Type B pancreatic cell (in vitro differentiated cells): ENCODE results near the gene EME1. TPM values are rescaled to one million over a fixed set of nuclear protein-coding genes. Genes with fewer than 3 reads are reported as not detected.

Source experiments
- DNase-seq: peaks from one replicate; pipeline ENCODE4 v3.0.0; 2021; ENCODE audit warnings: mixed read lengths; ENCODE audit not compliant: unreplicated experiment; ENCODE audit errors: extremely low spot score
- H3K27ac Mint-ChIP-seq: 2 replicates; pipeline ENCODE4 v1.8.0; 2021; ENCODE audit warnings: mild to moderate bottlenecking, mixed read lengths
- H3K27me3 Mint-ChIP-seq: 2 replicates; pipeline ENCODE4 v1.8.0; 2021; ENCODE audit warnings: mixed read lengths
- H3K36me3 Mint-ChIP-seq: 2 replicates; pipeline ENCODE4 v1.8.0; 2021; ENCODE audit warnings: mixed read lengths
- H3K4me1 Mint-ChIP-seq: one replicate; pipeline ENCODE4 v1.8.0; 2021; ENCODE audit warnings: mixed read lengths; ENCODE audit not compliant: unreplicated experiment
- H3K4me3 Mint-ChIP-seq: 2 replicates; pipeline ENCODE4 v1.8.0; 2021; ENCODE audit warnings: mild to moderate bottlenecking, mixed read lengths
- H3K9me3 Mint-ChIP-seq: 2 replicates; pipeline ENCODE4 v1.8.0; 2021; ENCODE audit warnings: mixed read lengths
- total RNA-seq: library from RNA; stranded (reverse); gene quantifications from 2 replicates; pipeline ENCODE4 v1.2.1, GENCODE V29; 2021; ENCODE audit warnings: low replicate concordance
- TF ChIP-seq, protein P1 (sequence below): fragments of 200-600 bp; sonication (generic); conservative IDR thresholded peaks from 2 replicates; pipeline ENCODE4 v1.5.0; 2021; ENCODE audit warnings: antibody characterized with exemption, mild to moderate bottlenecking

The EME1 gene
- total RNA-seq, 1 donor from 2014 or later = 18.7 TPM

DNA sequence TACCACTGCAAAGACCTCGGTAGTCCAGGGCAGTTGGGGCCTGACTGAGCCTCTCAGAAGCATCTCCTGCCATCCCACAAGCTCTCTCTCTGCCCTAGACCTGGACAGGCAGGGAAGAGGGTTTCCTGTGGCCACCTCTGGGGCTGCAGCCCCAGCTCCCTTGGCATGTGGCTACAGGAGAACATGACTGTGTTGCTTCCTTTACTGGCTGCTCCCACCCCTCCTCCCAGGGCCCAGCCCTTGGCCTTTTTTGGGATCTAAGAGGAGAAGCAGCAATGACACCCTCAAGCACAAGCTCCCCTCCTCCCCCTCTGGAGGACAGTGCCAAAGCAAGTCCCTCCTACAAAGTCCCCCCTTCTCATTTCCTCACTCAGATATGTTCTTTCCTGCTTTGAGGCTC is 5.6 kb upstream of the EME1 start:
- H3K4me1 Mint-ChIP-seq = peaks cover 37% of the 10 kb centered on the region
- TF ChIP-seq, protein P1, sequence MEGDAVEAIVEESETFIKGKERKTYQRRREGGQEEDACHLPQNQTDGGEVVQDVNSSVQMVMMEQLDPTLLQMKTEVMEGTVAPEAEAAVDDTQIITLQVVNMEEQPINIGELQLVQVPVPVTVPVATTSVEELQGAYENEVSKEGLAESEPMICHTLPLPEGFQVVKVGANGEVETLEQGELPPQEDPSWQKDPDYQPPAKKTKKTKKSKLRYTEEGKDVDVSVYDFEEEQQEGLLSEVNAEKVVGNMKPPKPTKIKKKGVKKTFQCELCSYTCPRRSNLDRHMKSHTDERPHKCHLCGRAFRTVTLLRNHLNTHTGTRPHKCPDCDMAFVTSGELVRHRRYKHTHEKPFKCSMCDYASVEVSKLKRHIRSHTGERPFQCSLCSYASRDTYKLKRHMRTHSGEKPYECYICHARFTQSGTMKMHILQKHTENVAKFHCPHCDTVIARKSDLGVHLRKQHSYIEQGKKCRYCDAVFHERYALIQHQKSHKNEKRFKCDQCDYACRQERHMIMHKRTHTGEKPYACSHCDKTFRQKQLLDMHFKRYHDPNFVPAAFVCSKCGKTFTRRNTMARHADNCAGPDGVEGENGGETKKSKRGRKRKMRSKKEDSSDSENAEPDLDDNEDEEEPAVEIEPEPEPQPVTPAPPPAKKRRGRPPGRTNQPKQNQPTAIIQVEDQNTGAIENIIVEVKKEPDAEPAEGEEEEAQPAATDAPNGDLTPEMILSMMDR = no peak
- peaks cover 4% of the 10 kb centered on the region for H3K36me3 Mint-ChIP-seq
- no peaks in the 10 kb centered on the region for H3K9me3 Mint-ChIP-seq
- H3K27me3 Mint-ChIP-seq = no peaks in the 10 kb centered on the region
- no peak overlapping the region for H3K27ac Mint-ChIP-seq
- DNase-seq = no peak
- no peak overlapping the region for H3K4me3 Mint-ChIP-seq

- DNase-seq = no peak
- H3K27ac Mint-ChIP-seq = no peak overlapping the region
- peak overlapping the region; percentile 52 for H3K4me3 Mint-ChIP-seq
- H3K27me3 Mint-ChIP-seq = no peaks in the 10 kb centered on the region
- H3K4me1 Mint-ChIP-seq = peaks cover 36% of the 10 kb centered on the region
- no peaks in the 10 kb centered on the region for H3K9me3 Mint-ChIP-seq
- peaks cover 11% of the 10 kb centered on the region for H3K36me3 Mint-ChIP-seq
- TF ChIP-seq, protein P1 = no peak
Measured at GRCh38 chr17:50370052-50370451, 3.0 kb upstream of the EME1 start.

- TF ChIP-seq, protein P1 = no peak
- Mint-ChIP-seq H3K36me3 (peaks cover 11% of the 10 kb centered on the region), H3K9me3 (no peaks in the 10 kb centered on the region), H3K4me1 (peaks cover 29% of the 10 kb centered on the region), H3K27me3 (no peaks in the 10 kb centered on the region), H3K27ac (peak overlapping the region; percentile 29), H3K4me3 (peak overlapping the region; percentile 100)
- no peak for DNase-seq
Measured at GRCh38 chr17:50371526-50371925, 1.5 kb upstream of the EME1 start.

GRCh38 chr17:50372222-50372757 is 739 bp upstream of the EME1 start:
- TF ChIP-seq, protein P1 = no peak
- DNase-seq = no peak
- Mint-ChIP-seq H3K27me3 (no peaks in the 10 kb centered on the region), H3K4me1 (peaks cover 29% of the 10 kb centered on the region), H3K9me3 (no peaks in the 10 kb centered on the region), H3K27ac (peak overlapping the region; percentile 99), H3K4me3 (peak overlapping the region; percentile 100), H3K36me3 (peaks cover 11% of the 10 kb centered on the region)

- no peaks in the 10 kb centered on the region for H3K27me3 Mint-ChIP-seq
- no peak overlapping the region for H3K27ac Mint-ChIP-seq
- TF ChIP-seq, protein P1 = no peak
- H3K4me1 Mint-ChIP-seq = peaks cover 29% of the 10 kb centered on the region
- peaks cover 11% of the 10 kb centered on the region for H3K36me3 Mint-ChIP-seq
- H3K4me3 Mint-ChIP-seq = peak overlapping the region; percentile 100
- no peak for DNase-seq
- H3K9me3 Mint-ChIP-seq = no peaks in the 10 kb centered on the region
Measured at GRCh38 chr17:50373705-50374104, 676 bp downstream of the EME1 start.
